GM21367 (cell line): ENCODE results near the gene ACOXL.
A peak's percentile ranks its signal among the peaks of the same experiment; 100 is the strongest.

Source experiments
- ATAC-seq: cut with Tn5 transposase; IDR thresholded peaks from one replicate; pipeline ENCODE4 v1.9.1; 2021; ENCODE audit not compliant: unreplicated experiment

The ACOXL gene

DNA sequence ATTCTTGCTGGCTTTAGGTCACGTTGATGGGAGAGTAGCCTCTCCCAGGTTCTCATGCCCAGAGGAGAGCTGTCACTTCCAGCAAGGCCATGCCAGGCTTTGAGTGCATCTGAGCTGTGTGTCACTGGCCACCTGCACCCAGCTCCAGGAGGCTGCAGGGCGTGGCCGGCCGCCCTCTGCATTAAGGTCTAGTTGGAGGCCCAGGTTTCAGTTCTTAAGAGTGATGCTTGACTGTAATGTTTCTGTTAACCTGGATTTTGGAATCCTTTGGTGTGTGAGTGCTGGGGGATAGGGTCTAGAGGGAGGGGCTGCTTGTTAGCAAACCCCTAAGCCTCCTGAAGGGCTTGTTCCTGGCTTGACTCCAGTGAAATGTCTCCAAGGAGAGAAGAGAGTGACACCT is 140.1 kb downstream of the ACOXL start:
- no peak for ATAC-seq

- no peak for ATAC-seq
Observed at GRCh38 chr2:110873056-110873502, 140.7 kb downstream of the ACOXL start.

DNA sequence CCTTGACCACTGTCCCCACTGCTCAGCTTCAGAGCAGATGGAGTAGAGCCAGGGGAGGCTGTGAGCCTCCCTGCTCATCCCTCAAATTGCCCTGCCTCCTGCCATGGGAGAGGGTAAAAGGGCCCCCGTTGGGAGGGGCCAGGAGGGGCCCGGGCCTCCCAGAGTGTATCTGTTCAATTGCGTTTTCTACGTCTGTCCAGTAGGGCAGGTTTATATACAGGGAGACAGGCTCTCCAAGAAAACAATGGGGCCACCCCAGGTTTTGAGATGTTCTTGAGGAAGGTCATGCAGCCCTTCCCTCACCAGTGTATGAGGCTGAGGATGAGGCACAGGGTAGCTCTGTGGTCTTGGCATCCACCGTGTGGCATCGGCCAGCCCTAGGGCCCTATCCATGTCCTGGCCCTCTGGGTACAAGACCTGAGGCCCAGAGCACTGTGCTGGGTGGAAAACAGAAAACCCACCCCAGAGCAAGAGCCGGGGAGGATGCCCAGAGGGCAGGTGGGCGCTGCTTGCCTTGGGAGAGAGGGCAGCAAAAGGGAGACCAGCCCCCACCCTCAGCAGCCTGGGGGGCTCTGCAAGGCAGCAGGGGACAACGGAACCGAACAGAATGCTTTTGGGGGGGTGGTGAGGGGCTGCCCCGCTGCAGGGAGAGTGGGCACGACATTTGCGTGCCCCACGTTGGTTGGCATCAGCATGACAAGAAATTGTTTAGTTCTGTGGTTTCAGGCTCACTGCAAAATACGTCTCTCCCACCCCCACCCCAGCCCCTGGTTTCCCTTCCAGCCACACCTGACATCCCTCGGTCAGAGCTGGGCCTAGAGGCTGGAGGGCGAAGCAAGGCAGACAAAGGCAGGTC is 141.5 kb downstream of the ACOXL start:
- ATAC-seq, result no peak

- no peak for ATAC-seq
Observed at GRCh38 chr2:110874453-110875383, 142.3 kb downstream of the ACOXL start.

- ATAC-seq, result no peak
Observed at GRCh38 chr2:110875384-110875725, 143.0 kb downstream of the ACOXL start.

GRCh38 chr2:110876167-110876999 is 144.0 kb downstream of the ACOXL start:
- ATAC-seq, result no peak

GRCh38 chr2:110877031-110877827 is 144.9 kb downstream of the ACOXL start:
- no peak for ATAC-seq

DNA sequence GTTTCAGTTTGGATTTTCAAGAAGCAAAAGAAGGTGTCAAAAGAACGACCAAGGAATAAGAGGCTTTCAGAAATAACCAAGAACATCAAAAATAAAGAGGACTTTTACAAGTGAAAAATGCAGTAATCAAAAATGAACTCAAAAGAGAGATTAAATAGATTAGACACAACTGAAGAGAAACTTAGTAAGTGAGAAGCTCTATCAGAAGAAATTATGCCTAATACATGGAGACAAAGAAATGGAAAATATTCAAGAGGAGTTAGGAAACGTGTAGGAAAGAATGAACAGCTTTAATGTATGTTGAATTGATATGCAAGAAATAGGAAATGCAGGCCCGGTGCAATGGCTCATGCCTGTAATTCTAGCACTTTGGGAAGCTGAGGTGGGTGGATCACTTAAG is 145.8 kb downstream of the ACOXL start:
- no peak for ATAC-seq

- ATAC-seq, result peak; percentile 45
Observed at GRCh38 chr2:110881908-110882307, 149.5 kb downstream of the ACOXL start.

GRCh38 chr2:110883406-110883805 is 151.0 kb downstream of the ACOXL start:
- ATAC-seq, result no peak

- no peak for ATAC-seq
Observed at GRCh38 chr2:110885256-110885655, 152.9 kb downstream of the ACOXL start.

DNA sequence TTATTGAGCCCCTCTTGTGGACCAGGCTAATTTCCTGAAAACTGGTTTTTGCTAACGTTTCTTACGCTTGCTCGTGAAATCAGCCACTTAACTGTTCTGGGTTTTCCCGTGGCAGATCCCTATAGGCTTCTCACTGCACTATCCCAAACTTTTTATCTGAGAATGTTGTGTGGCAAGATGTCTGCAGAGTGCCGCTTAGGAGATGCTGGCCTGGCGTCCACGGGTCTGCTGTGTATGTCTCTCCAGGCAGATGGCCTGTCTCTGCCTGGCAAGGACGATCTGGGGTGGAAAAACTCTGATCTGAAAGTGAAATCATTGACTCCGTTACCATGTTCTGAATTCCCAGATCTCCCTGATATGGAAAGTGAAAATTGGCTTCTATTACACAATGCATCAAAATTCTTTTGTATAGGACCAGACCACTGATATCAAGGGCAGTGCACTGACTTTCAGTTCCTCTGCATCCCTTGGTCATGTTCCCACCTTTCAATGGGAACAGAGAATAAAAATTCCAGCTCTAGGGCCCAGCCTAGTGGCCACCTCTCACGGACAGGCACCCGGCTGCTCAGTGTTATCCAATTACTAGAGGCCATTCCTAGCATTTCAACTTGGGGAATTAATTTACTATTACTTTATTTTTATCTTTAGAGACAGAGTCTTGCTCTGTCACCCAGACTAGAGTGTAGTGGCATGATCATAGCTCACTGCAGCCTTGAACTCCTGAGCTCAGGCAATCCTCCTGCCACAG is 154.6 kb downstream of the ACOXL start:
- no peak for ATAC-seq

DNA sequence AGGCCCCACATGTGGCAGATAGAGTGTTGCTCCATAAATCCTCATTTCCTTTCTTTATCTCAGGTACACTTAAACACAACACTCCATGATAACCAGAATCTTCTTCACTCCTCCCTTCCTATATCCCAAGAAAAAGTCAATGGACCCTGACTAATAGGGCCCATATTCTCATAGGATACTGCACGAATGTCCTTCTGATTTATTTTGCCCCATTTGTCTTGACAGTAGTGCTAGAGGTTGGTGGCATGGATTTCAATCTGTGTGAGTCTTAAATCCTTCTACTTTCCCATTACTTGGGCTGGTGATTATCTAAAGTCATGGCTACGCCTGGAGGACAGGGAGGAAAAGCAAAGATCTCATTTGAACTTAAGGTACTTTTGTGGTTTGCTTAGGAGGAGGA is 156.0 kb downstream of the ACOXL start:
- no peak for ATAC-seq

- no peak for ATAC-seq
Observed at GRCh38 chr2:110891626-110892025, 159.3 kb downstream of the ACOXL start.

GRCh38 chr2:110896226-110896625 is 163.9 kb downstream of the ACOXL start:
- no peak for ATAC-seq

GRCh38 chr2:110897966-110898365 is 165.6 kb downstream of the ACOXL start:
- no peak for ATAC-seq

- ATAC-seq, result no peak
Observed at GRCh38 chr2:110900191-110900590, 167.8 kb downstream of the ACOXL start.

DNA sequence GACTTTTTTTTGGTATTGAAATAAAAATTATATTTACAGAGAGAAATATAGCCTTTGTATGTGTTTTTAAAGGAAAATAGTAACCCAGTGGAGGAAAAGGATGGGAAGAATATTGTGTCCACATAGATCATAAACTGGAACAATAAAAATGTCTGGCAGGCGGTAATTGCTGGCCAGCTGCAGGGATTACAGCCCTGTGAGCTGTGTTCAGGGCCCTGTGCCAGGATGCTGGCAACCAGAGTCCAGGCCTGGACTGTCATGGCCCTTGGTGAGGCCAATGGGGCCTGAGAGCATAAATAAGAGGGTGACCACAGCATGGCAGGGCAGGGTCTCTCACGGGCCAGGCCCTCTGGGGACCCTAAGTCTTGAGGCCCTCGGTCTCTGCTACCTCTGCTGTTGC is 171.2 kb downstream of the ACOXL start:
- no peak for ATAC-seq

DNA sequence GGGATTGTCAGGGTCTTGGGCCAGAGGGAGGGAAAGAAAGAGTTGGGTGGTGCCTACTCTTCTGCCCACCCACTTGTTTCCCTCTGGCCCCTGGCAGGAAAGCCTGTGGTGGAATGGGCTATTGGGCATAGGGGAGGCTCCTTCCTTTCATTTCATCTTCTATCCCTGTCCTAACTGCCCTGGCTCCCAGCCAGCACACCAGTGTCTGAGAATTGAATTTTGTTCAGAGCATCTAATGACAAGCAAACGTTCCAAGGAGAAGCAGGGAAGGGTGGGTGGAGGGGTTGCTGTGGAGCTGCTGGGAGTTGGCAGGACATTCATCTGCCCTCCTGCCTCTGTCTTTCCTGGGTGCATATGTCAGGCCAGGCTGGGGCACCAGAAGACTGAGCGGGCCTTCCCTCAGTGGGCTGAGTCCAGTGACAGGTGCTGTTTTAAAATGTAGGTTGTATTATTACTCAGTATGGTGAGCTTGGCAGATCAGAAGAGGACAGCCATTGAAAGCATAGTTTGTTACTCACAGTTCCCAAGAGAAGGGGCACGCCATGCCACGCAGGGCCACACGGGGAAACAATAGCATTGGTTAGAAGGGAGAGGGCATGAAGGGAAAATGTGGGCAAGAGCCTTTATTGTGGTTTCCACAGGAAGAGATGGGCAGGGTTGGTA is 171.9 kb downstream of the ACOXL start:
- no peak for ATAC-seq
